DMS153 (cell line): ENCODE measurements around the gene DET1.
"Not testable (repeated sequence)": the region's sequence is repeated elsewhere in the genome, so short reads cannot be mapped to it uniquely, and the experiment has no call there.

Experiments
- DNase-seq: peaks from one replicate; lab custom pipeline; 2025; lab: John Stamatoyannopoulos, UW

The DET1 gene

DNA sequence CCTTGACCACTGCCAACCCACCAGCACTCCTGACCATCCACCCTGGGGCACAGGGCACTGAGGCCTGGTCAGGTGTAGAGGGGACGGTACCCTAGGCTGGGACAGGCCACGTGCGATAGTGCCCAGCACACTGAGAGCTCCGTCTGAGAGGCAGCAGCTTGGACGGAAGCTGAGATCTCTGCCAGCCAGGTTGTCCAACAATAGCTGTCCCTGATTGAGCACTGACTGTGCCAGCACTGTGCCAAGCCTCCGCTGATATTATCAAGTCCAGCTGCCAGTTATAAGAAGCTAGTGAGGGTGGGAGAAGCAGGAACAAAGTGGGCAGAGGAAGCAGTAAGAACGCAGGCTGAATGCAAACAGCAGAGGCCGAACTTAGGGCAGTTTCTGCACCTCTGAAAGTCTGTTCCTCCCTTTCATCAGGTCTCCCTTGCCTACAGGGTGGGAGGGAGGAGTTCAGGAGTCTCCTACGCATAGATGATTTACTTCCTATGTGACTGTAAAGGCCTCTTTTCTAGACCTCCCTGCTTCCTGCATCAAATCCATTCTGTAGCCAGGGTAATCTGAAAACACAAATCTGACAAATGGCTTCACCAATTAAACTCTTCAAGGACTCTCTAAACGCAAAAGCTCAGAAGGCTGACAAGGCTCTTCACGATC, 49.2 kb downstream of the DET1 start:
- no peak for DNase-seq

DNA sequence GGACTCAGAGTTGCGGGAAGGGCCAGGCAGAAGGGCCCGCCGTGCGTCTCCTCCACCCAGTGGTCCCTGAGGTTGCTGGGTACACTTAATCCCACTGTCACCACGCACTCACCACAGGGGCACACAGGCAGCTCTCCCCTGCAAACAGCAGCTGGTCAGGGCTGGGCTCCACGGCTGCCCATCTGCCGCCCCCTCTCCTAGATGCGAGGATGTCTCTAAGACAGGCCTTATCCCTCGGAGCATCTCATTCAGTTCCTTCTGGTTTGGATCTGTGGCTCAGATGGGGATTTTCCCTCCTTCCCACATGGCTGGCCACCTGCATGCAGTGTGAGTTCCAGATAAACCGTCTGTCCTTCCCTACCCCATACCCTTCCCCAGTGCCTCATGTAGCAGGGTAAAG, 52.6 kb downstream of the DET1 start:
- no peak for DNase-seq

DNA sequence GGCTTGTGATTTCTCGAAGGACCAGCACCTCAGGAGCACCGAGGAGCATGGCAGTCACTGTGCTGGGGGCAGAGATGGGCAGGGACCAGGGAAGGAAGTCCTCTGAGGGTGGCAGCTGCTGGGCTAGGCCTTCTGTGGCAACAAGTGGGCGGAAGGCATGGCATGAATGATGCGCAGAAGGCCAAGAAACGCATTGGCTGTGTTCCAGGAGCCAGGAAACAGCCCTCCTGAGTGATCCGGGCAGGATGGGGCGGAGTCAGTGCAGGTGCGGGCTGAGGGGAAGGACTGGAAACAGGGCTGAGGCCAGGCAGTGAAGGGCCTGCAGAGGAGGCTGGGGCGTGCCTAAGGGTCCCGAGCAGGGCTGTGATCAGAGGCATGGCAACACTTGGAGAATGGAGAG, 55.3 kb downstream of the DET1 start:
- no peak for DNase-seq

DNA sequence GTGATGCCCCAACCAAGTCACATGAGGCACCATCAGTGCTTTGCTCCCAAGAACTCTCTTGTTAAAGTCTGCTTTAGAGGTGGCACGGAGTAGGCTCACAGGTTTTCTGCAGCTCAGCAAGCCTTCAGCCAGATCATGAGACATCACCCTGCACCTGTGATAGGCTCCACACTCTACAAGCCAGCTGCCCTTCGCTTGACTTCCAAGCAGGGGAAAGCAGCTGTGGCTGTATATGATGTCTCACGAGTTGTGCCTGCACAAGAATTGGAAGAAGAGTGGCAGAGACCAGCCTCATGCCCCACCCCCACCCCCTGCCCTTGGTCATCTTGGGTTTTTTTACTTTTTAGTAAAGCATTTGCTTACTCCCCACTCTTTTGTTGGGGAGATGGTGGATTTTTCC, 56.4 kb downstream of the DET1 start:
- no peak for DNase-seq

DNA sequence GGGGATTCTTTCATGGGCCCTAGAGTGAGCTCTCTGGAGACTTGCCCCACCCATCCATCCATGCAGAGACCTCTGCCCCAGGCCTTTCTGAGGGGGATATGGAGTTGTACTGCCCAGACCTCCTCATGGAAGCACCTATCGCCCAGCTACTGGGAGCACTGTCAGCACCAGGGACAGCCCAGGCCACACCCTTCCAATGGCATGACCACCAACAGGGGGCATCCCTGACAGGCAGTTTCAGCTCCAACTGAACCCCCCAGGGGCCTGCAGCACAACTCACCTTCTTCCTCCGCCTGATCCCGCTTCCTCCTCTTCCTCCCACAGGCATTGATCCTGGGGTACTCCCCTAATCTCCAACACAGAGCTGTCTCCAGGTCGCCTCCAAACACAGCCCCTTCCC, 57.2 kb downstream of the DET1 start:
- DNase-seq, result no peak

DNA sequence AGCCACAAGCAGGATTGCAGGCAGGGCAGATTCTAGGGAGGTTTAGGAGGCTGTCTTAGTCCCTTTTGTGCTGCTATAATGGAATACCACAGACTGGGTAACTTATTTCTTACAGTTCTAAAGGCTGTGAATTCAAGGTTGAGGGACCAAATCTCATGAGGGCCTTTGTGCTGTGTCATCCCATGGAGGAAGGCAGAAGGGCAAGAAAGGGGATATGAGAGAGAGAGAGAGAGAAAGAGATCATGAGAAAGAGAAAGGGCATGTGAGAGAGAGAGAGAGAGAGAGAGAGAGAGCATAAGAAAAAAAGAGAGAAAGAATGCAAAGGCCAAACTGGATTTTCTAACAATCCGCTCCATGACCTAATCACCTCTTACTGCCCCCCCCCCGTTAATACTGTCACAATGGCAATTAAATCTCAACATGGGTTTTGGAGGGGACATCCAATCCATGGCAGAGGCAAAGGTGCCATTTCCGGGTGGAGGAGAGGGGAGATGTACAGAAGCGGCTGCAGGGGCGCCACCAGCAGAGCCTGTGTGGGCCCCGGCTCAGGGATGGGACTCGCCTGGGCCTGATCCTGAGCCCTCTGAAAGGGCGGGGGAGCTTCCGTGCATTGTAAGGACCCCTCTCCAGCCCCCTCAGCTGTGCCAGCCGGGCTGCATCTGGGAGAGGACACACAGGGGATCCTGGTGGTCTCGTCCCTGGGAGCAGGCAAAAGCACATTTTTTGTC, 58.5 kb downstream of the DET1 start:
- no peak for DNase-seq

DNA sequence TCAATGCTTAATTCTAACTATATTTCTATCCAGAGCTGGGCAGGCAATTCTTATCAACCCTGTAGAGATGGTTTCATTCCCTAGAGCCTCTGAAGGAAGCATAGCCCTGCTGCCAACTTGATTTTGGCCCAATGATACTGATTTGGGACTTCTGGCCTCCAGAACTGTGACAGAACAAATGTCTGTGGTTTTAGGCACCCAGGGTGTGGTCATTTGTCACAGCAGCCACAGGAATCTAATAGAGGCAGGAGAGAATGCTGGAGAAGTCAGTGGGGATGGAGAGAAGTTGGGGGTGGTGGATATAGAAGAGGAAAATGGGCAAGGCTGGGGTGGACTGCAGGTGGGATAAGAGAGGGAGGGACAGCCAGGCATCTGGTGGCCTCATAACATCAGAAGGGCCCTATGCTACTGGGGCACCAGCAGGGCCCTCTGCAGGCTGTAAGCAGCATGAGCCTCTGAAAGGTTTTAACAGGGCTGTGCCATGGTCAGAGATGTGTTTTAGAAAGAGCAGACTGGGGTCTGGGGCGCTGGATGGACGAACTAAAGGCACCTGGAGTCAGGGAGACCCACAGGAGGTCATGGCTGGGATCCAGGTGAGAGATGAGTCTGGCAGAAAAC, 59.2 kb downstream of the DET1 start:
- no peak for DNase-seq

DNA sequence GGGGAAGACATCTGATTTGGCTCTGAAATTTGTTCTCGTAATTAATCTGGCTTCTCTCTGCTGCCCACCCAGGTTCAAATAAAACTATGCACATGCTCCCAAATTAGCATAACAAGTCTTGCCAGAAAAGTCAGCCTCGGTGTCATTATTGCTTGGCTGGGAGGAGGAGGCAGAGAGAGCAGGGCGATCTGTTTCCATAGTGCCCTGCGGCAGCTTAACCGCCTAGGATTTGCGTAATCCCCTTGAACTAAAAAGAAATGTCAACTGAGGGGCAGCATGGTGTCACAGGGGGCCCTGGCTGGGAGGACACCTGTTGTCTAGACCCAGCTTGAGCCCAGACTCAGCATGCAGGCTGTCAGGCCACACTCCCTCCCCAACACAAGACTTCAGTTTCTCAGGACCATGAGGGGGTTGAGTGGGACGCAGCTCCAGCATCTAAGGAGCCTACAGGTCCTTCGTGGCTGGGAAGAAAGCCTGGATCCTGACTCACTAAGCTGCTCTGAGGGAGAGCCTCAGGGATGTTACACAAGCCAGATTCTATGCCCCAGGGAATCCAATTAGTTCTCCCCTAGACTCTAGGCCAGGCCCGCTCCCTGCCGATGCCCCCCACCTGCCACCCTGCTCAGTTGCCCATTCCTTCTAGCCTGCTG, 61.7 kb downstream of the DET1 start:
- DNase-seq, result no peak

DNA sequence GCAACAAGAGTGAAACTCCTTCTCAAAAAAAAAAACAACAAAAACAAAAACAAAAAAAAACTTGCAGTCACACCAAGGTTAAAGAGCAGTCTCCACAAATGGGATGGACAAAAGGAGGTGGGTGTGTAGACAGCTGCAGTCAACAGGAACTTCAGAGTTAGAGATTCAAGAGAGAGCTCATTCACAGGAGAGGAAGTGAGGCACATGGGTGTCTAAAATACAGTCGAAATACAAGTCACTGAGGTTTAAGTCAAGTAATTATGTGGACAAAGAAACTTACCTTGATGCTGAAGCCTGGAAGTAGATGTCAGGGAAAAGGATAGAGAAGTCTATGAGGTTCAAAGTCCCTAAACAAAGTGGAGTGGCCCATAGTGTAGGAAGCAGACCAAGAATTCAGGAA, 64.2 kb downstream of the DET1 start:
- no peak for DNase-seq

DNA sequence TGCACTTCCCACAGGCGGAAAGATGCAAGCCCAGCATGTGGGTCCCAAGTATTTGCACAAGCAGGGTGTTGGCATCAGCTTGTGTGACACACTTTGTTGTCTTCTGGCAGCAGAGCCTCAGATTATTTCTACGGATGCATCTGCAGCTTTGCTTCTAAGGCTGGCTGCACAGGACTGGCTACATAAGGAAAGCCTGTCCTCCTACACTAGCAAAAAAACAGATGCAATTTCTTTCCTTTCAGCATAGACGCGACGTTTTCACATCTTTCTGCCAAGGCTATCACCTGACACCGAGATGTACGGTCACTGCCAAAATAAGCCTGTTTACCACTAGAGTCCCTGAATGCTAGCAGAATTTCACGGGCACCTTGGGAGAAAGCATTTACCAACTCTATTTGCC, 65.5 kb downstream of the DET1 start:
- DNase-seq, result no peak

- DNase-seq, result no peak
Measured at GRCh38 chr15:88479169-88479568, 67.3 kb downstream of the DET1 start.

DNA sequence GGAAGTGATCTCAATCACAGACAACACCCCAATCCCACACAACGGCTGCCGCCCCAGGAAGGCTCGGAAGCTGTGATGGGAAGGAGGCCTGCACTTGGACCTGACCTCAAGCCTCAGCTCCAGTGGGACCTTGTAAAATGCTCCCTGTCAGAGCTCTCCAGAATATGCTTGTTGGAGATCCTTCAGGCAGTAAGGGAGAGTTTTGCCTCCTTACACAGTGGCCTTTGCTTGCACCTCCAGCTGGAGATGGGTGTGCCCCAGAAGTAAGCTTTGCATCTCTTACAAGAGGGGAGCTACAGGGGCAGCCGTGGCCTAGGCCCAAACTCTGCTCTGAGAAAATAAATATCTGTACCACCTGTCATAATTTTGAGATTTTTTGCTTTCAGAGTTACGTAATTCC, 68.6 kb downstream of the DET1 start:
- no peak for DNase-seq

GRCh38 chr15:88477126-88477525, 69.4 kb downstream of the DET1 start:
- no peak for DNase-seq

DNA sequence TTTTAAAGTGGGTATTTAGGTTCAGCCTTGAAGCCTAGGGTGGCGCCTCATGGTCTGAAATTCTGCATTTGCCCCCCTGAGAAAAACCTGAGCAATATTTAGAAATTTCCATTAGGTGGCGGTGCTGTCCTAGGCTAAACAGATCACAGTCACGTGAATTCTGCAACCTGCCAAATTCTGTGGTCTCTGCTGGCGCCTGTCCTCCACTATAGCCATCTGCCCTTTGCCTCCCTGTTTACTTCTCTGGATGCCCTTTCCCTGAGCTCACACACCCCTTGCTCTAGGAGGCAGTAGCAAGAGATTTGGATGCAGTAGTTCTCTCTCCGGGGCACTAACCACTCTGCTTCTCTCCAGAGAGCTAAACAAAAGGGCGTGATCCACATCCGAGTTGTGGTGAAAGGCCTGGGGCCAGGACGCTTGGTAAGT, 69.8 kb downstream of the DET1 start:
- no peak for DNase-seq

DNA sequence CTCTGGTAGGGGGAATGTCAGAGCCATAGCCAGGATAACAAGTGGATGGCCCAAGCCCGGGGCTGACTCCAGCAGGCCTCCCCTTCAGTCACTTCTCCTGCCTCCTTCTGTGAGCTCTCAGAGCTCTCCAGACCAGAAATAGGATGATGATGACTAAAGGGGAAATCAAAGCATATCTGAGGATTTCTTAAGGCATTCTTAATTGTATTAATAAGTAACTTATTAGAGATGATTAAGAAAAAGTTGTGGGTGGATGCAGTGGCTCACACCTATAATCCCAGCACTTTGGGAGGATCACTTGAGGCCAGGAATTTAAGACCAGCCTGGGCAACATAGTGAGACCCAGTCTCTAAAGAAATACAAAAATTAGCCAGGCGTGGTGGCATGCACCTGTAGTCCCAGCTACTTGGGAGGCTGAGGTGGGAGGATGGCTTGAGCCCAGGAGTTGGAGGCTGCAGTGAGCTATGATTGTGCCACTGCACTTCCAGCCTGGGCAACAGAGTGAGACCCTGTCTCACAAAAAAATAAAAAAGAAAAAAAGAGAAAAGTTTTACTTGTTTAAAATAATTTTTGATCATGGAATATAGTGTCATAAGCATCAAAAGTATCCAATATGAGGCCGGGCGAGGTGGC, 72.7 kb downstream of the DET1 start:
- not testable (repeated sequence) for DNase-seq

- no peak for DNase-seq
Measured at GRCh38 chr15:88472225-88472624, 74.3 kb downstream of the DET1 start.

- no peak for DNase-seq
Measured at GRCh38 chr15:88470625-88471372, 75.7 kb downstream of the DET1 start.

- no peak for DNase-seq
Measured at GRCh38 chr15:88469321-88469720, 77.2 kb downstream of the DET1 start.

GRCh38 chr15:88468721-88469120, 77.8 kb downstream of the DET1 start:
- not testable (repeated sequence) for DNase-seq

DNA sequence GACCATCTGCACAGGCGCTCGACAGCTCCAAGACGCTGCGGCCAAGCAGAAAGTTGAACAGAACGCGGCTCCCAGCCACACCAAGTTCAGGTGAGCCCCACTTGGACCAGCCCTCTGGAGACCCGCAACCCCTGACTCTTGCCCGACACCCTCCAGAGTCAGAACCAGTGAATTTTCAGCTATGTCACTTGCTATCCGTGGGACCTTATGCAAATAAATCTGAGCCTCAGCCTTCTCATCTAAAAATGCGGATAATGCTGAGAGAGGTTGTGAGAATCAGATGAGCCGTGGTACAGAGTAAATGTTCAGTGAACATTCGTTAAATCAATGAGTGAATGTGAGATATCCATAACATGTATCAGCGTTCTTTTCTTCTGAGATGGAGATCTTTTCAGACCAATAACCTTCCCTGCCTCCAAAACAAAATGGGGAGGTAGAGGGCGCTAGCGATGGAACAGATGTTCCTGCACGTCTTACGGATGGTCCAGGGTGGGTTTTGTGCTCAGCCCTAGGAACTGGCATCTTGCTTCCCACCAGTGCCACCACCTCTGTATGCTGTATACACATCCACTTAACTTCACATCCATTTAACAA, 78.4 kb downstream of the DET1 start:
- no peak for DNase-seq
